SH-SY5Y (cell line): ENCODE results near the gene CPZ.

ENCODE experiments used
- GATA2 ChIP-seq: IDR thresholded peaks from 2 replicates; pipeline ENCODE4 v1.6.1; 2011; ENCODE audit warnings: mild to moderate bottlenecking, low read depth, low read length
- GATA3 ChIP-seq: IDR thresholded peaks from 2 replicates; pipeline ENCODE4 v1.6.1; 2011; ENCODE audit warnings: low read depth, mild to moderate bottlenecking, low read length, moderate library complexity

Gene CPZ

GRCh38 chr4:8568068-8568668, 24.4 kb upstream of the CPZ start:
- TF ChIP-seq GATA3 (no peak), GATA2 (no peak)

- TF ChIP-seq GATA2 (no peak), GATA3 (no peak)
Measured at GRCh38 chr4:8570201-8570600, 22.4 kb upstream of the CPZ start.

- no peak for TF ChIP-seq GATA3
- TF ChIP-seq GATA2, result no peak
Measured at GRCh38 chr4:8571702-8572685, 20.6 kb upstream of the CPZ start.

GRCh38 chr4:8573266-8573665, 19.3 kb upstream of the CPZ start:
- TF ChIP-seq GATA3 (no peak), GATA2 (no peak)

- TF ChIP-seq GATA3 (no peak), GATA2 (no peak)
Measured at GRCh38 chr4:8574796-8575370, 17.7 kb upstream of the CPZ start.

GRCh38 chr4:8575457-8575856, 17.1 kb upstream of the CPZ start:
- TF ChIP-seq GATA2 (no peak), GATA3 (no peak)

- no peak for TF ChIP-seq GATA2
- TF ChIP-seq GATA3, result no peak
Measured at GRCh38 chr4:8577046-8577445, 15.5 kb upstream of the CPZ start.

- TF ChIP-seq GATA2, result no peak
- TF ChIP-seq GATA3, result no peak
Measured at GRCh38 chr4:8577972-8578371, 14.6 kb upstream of the CPZ start.

- no peak for TF ChIP-seq GATA2
- no peak for TF ChIP-seq GATA3
Measured at GRCh38 chr4:8578717-8579116, 13.8 kb upstream of the CPZ start.

- no peak for TF ChIP-seq GATA2
- no peak for TF ChIP-seq GATA3
Measured at GRCh38 chr4:8579526-8580320, 12.8 kb upstream of the CPZ start.

GRCh38 chr4:8580321-8581093, 12.1 kb upstream of the CPZ start, which contains the start of gene GPR78:
Gene GPR78 (plus strand): TSS chr4:8580392. CDS start chr4:8580983, 591 bp downstream.
- TF ChIP-seq GATA2, result no peak
- TF ChIP-seq GATA3, result no peak

- TF ChIP-seq GATA2 (no peak), GATA3 (no peak)
Measured at GRCh38 chr4:8581094-8581861, 11.3 kb upstream of the CPZ start.

- TF ChIP-seq GATA2 (no peak), GATA3 (no peak)
Measured at GRCh38 chr4:8582016-8582415, 10.5 kb upstream of the CPZ start.
